GM10248 (cell line): Measurements from ENCODE around the gene CLK2.
"Not testable (repeated sequence)": the region's sequence is repeated elsewhere in the genome, so short reads cannot be mapped to it uniquely, and the experiment has no call there.

Experiments
- CTCF ChIA-PET: fragments of 300-600 bp; sonication (Branson Sonifier 250); formaldehyde crosslinking; extraction: SDS; loops from one replicate; lab custom pipeline; 2021; ENCODE audit warnings: antibody characterized with exemption; lab: Yijun Ruan, JAX
- POLR2A ChIA-PET: fragments of 350-650 bp; sonication (Branson Sonifier 250); formaldehyde crosslinking; extraction: SDS; loops from one replicate; lab custom pipeline; 2020; ENCODE audit warnings: antibody characterized with exemption; lab: Yijun Ruan, JAX
- DNase-seq: peaks from one replicate; pipeline ENCODE4 v3.0.0; 2012; ENCODE audit errors: extremely low spot score
- TF ChIP-seq, protein P1 (sequence below): IDR thresholded peaks from 2 replicates; pipeline ENCODE4 v1.5.1; 2012; ENCODE audit warnings: mild to moderate bottlenecking, low read depth; ENCODE audit errors: extremely low read depth, missing control alignments, control extremely low read depth

The CLK2 gene

DNA sequence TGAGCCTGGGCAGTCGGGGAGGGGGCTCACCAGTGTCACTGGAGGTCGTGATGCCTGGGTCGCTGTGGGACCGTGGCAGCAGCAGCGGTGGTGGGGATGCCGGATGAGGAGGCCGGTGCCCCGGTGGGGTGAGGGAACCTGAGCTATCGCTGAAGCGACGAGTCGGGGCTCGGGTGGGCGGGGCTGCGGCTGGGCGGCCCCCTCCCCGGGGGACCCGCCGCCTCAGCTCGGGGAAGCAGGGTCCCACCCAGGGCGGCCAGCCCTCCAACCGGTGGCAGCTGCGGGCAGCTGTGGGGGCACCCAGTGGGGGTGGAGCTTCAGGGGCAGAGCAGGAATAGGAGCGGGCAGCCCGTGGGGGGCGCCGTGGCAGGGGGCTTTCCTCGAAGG lies 23.1 kb downstream of the CLK2 start:
- CTCF ChIA-PET = interaction anchor here (0.6 to 9.8 kb wide), 68 partner anchors 9 to 816 kb away, joined by 3 to 154 read pairs (median 6); partner anchors contain the start of genes CLK2, FDPS, HCN3 and KRTCAP2
- TF ChIP-seq, protein P1, sequence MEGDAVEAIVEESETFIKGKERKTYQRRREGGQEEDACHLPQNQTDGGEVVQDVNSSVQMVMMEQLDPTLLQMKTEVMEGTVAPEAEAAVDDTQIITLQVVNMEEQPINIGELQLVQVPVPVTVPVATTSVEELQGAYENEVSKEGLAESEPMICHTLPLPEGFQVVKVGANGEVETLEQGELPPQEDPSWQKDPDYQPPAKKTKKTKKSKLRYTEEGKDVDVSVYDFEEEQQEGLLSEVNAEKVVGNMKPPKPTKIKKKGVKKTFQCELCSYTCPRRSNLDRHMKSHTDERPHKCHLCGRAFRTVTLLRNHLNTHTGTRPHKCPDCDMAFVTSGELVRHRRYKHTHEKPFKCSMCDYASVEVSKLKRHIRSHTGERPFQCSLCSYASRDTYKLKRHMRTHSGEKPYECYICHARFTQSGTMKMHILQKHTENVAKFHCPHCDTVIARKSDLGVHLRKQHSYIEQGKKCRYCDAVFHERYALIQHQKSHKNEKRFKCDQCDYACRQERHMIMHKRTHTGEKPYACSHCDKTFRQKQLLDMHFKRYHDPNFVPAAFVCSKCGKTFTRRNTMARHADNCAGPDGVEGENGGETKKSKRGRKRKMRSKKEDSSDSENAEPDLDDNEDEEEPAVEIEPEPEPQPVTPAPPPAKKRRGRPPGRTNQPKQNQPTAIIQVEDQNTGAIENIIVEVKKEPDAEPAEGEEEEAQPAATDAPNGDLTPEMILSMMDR = no peak
- POLR2A ChIA-PET = interaction anchor here (0.5 to 2.7 kb wide), 4 partner anchors 9 to 1034 kb away, joined by 3 to 11 read pairs (median 3); partner anchors contain the start of gene SCAMP3
- no peak for DNase-seq

- TF ChIP-seq, protein P1 = no peak
- DNase-seq = no peak
- CTCF ChIA-PET = interaction anchor here (0.9 to 9.8 kb wide), 6 partner anchors 9 to 346 kb away, joined by 3 to 150 read pairs (median 20); partner anchors contain the start of genes RUSC1 and SCAMP3
- POLR2A ChIA-PET = no interaction called here
Measured at GRCh38 chr1:155247667-155248553, 25.4 kb downstream of the CLK2 start.

- POLR2A ChIA-PET, DNase-seq: not testable (repeated sequence)
- CTCF ChIA-PET = interaction anchor here (0.9 to 9.8 kb wide), 3 partner anchors 10 to 257 kb away, joined by 3 to 150 read pairs (median 3); partner anchors contain the start of gene RUSC1
Measured at GRCh38 chr1:155246796-155247195, 26.5 kb downstream of the CLK2 start.

DNA sequence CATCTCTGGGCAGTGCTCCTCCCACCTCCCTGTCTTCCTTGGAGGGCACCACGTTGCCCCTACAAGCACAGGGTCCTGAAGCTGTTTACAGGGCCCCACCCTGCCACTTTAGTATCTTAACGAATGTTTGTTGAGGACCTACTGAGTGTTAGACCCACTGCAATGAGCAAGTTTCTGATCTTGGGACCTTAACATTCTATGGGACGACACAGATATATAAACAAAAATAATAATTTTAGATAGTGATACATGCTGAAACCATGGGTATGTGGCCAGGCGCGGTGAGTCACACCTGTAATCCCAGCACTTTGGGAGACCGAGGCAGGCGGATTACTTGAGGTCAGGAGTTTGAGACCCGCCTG lies 28.2 kb downstream of the CLK2 start:
- ChIA-PET CTCF (interaction anchor here (0.8 to 9.8 kb wide), 4 partner anchors 31 to 80 kb away, joined by 3 to 150 read pairs (median 3); partner anchors contain the start of gene RUSC1), POLR2A (interaction anchor here (0.6 kb wide), 1 partner anchor 52 kb away, joined by 3 read pairs; no protein-coding TSS in a partner anchor)

DNA sequence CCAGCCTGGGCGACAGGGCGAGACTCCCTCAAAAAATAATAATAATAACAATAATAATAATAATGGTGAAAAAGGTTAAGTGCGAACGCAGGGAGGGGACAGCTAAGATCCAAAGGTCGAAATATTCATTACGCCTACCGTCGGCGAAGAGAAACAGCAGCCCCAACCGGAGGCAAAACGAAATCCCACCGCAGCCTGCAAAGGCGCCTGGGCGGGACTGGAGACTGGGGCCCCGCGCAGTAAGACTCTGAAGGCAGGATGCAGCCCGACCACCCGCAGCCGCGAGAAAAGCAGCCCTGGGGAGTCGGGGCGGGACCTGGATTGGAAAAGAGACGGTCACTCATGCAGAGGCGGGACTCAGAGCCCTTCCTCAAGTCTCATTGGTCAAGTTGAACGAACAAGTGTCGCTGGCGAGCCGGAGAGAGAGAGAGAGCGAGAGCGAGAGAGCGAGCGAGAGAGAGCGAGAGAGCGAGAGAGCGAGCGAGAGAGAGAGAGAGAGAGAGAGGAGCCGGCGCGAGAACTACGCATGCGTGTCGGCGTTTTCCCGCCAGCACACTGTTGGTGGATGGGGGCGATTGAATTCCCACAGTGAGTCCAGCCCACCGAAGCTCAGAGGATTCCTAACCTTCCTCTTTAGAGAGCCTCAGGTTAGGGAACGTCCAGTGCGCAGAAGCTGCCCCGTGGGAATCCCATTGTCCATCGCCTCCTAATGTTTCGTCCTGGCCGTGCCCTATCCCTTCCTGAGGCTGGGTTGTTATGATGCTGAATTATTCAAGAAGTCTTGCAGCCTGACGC lies 28.7 kb downstream of the CLK2 start:
- CTCF ChIA-PET = interaction anchor here (0.8 to 9.8 kb wide), 7 partner anchors 22 to 80 kb away, joined by 3 to 150 read pairs (median 3); partner anchors contain the start of gene RUSC1
- DNase-seq = peak; percentile 94
- POLR2A ChIA-PET = interaction anchor here (0.6 to 1.4 kb wide), 3 partner anchors 13 to 51 kb away, joined by 3 to 4 read pairs (median 4); partner anchors contain the start of gene THBS3
- TF ChIP-seq, protein P1 = peak; percentile 51

More for the DNA sequence above, 28.2 kb downstream of the CLK2 start:
- TF ChIP-seq, protein P1 = no peak
- DNase-seq = no peak

- POLR2A ChIA-PET = interaction anchor here (0.7 kb wide), 1 partner anchor 66 kb away, joined by 3 read pairs; the partner anchor contains the start of gene FDPS
- CTCF ChIA-PET = interaction anchor here (0.8 to 4.4 kb wide), 5 partner anchors 8 to 128 kb away, joined by 3 to 40 read pairs (median 3); no protein-coding TSS in a partner anchor
- TF ChIP-seq, protein P1 = no peak
- DNase-seq = no peak
Measured at GRCh38 chr1:155242805-155243358, 30.4 kb downstream of the CLK2 start.
